H1 (cell line): ENCODE data around the gene PLAAT1. TPM values are rescaled to one million over a fixed set of nuclear protein-coding genes. Genes with fewer than 3 reads are reported as not detected.

Experiments used
- CTCF ChIA-PET: fragments of 300-600 bp; sonication (Branson Sonifier 250); formaldehyde crosslinking; loops from one replicate; lab custom pipeline; 2021; ENCODE audit not compliant: partially characterized antibody; lab: Charles Lee
- POLR2A ChIA-PET: fragments of 300-600 bp; sonication (Branson Sonifier 250); formaldehyde crosslinking; loops from one replicate; lab custom pipeline; 2021; ENCODE audit warnings: inconsistent platforms; ENCODE audit not compliant: partially characterized antibody; lab: Charles Lee
- DNase-seq, 2 experiments: peaks; one replicate each; pipeline versions ENCODE4 v3.0.0 to v3.0.0-alpha.2; 2010 to 2022; ENCODE audit warnings: low spot score in 2 of 2, low read depth in 1 of 2, mixed read lengths in 1 of 2
- FAIRE-seq: peaks from 2 replicates; lab custom pipeline; 2011; peaks lifted over from hg19 to GRCh38; lab: Jason Lieb, UNC
- H2AFZ ChIP-seq: 2 replicates; pipeline ENCODE4 v1.8.1; 2012; ENCODE audit warnings: low read length, inconsistent platforms
- H2AK5ac ChIP-seq: 2 replicates; pipeline ENCODE4 v1.6.1; 2013; ENCODE audit warnings: low read depth, low read length
- H2BK120ac ChIP-seq: replicated peaks from 2 replicates; pipeline ENCODE3; 2013; ENCODE audit warnings: low read depth, low read length, inconsistent platforms
- H2BK12ac ChIP-seq: 2 replicates; pipeline ENCODE4 v1.6.1; 2013; ENCODE audit warnings: low read depth, low read length
- H2BK15ac ChIP-seq: 2 replicates; pipeline ENCODE4 v1.6.1; 2013; ENCODE audit warnings: low read length
- H2BK20ac ChIP-seq: 2 replicates; pipeline ENCODE4 v1.6.1; 2013; ENCODE audit warnings: low read length
- H2BK5ac ChIP-seq: 2 replicates; pipeline ENCODE4 v1.6.1; 2013; ENCODE audit warnings: low read depth, low read length
- H3K14ac ChIP-seq: 2 replicates; pipeline ENCODE4 v1.6.1; 2013; ENCODE audit warnings: inconsistent platforms; ENCODE audit not compliant: insufficient read length
- H3K18ac ChIP-seq: 2 replicates; pipeline ENCODE4 v1.6.1; 2013; ENCODE audit warnings: low read length; ENCODE audit errors: extremely low read depth
- H3K23ac ChIP-seq: 2 replicates; pipeline ENCODE4 v1.6.1; 2013; ENCODE audit warnings: inconsistent platforms; ENCODE audit not compliant: insufficient read length
- H3K23me2 ChIP-seq: 2 replicates; pipeline ENCODE4 v1.6.1; 2013; ENCODE audit warnings: low read depth, low read length
- H3K27ac ChIP-seq: 2 replicates; pipeline ENCODE4 v1.6.1; 2011; ENCODE audit warnings: low read depth, low read length, inconsistent platforms
- H3K27me3 ChIP-seq, 4 experiments: replicated peaks in 1 of 4; 1 replicate in 1 of 4; 2 replicates in 3 of 4; pipeline versions ENCODE4 v1.6.1 to v1.8.1; 2011 to 2013; ENCODE audit warnings: low read length in 3 of 4, mild to moderate bottlenecking in 3 of 4, inconsistent platforms in 2 of 4, mixed read lengths in 2 of 4, moderate library complexity in 1 of 4; ENCODE audit not compliant: control insufficient read depth in 3 of 4, insufficient read depth in 3 of 4; ENCODE audit errors: extremely low read depth in 1 of 4
- H3K36me3 ChIP-seq, 4 experiments: 2 replicates each; pipeline versions ENCODE4 v1.6.1 to v1.8.1; 2011 to 2013; ENCODE audit warnings: mild to moderate bottlenecking in 4 of 4, low read length in 3 of 4, moderate library complexity in 2 of 4, control low read depth in 1 of 4, inconsistent platforms in 1 of 4; ENCODE audit not compliant: insufficient read depth in 4 of 4, control insufficient read depth in 2 of 4
- H3K4ac ChIP-seq: replicated peaks from 2 replicates; pipeline ENCODE3; 2013; ENCODE audit warnings: low read length, low read depth, mixed read lengths, inconsistent platforms; ENCODE audit not compliant: insufficient read length
- H3K4me1 ChIP-seq, 4 experiments: replicated peaks in 1 of 4; 1 replicate in 1 of 4; 2 replicates in 3 of 4; pipeline versions ENCODE4 v1.6.1 to v1.8.1; 2011 to 2013; ENCODE audit warnings: low read length in 3 of 4, inconsistent platforms in 2 of 4, mixed read lengths in 1 of 4; ENCODE audit not compliant: insufficient read depth in 4 of 4, control insufficient read depth in 3 of 4
- H3K4me2 ChIP-seq, 2 experiments: 2 replicates each; pipeline versions ENCODE4 v1.6.1 to v1.8.1; 2011 to 2013; ENCODE audit warnings: low read depth in 2 of 2, low read length in 2 of 2, control low read depth in 1 of 2, inconsistent platforms in 1 of 2, mild to moderate bottlenecking in 1 of 2; ENCODE audit not compliant: insufficient read depth in 1 of 2
- H3K4me3 ChIP-seq, 4 experiments: fragments of 200-600, 300-600 bp in 1 of 4; sonication (generic), shearing (Covaris generic), sonication (Bioruptor Twin) in 1 of 4; 2 replicates each; pipeline versions ENCODE4 v1.5.1 to v1.8.1; 2011 to 2016; ENCODE audit warnings: low read length in 4 of 4, low read depth in 3 of 4, control low read depth in 2 of 4, inconsistent platforms in 2 of 4, mild to moderate bottlenecking in 2 of 4, mixed read lengths in 1 of 4, moderate library complexity in 1 of 4; ENCODE audit not compliant: insufficient read depth in 2 of 4; ENCODE audit errors: extremely low read depth in 1 of 4
- H3K56ac ChIP-seq: replicated peaks from 2 replicates; pipeline ENCODE3; 2013; ENCODE audit warnings: low read depth, mild to moderate bottlenecking, mixed read lengths, low read length, inconsistent platforms; ENCODE audit not compliant: insufficient read length
- H3K79me1 ChIP-seq: 2 replicates; pipeline ENCODE4 v1.6.1; 2013; ENCODE audit warnings: low read depth, low read length, control low read depth
- H3K79me2 ChIP-seq, 2 experiments: 2 replicates each; pipeline versions ENCODE4 v1.6.1 to v1.8.1; 2012 to 2013; ENCODE audit warnings: low read length in 2 of 2, mild to moderate bottlenecking in 2 of 2, inconsistent platforms in 1 of 2; ENCODE audit not compliant: insufficient read depth in 2 of 2, control insufficient read depth in 1 of 2
- H3K9ac ChIP-seq, 4 experiments: replicated peaks in 1 of 4; 1 replicate in 1 of 4; 2 replicates in 3 of 4; pipeline versions ENCODE4 v1.6.1 to v1.8.1; 2011 to 2013; ENCODE audit warnings: low read depth in 3 of 4, low read length in 3 of 4, control low read depth in 2 of 4, mild to moderate bottlenecking in 2 of 4, moderate library complexity in 2 of 4, inconsistent platforms in 1 of 4; ENCODE audit errors: extremely low read depth in 1 of 4
- H3K9me3 ChIP-seq, 2 experiments: 2 replicates each; pipeline versions ENCODE4 v1.6.1 to v1.8.1; 2012 to 2013; ENCODE audit warnings: mild to moderate bottlenecking in 2 of 2, moderate library complexity in 2 of 2, control low read depth in 1 of 2, inconsistent platforms in 1 of 2, low read depth in 1 of 2, low read length in 1 of 2, mixed read lengths in 1 of 2; ENCODE audit not compliant: insufficient read depth in 2 of 2
- H4K20me1 ChIP-seq, 2 experiments: replicated peaks in 1 of 2; 2 replicates each; pipeline versions ENCODE3 to v1.8.1; 2011 to 2013; ENCODE audit warnings: inconsistent platforms in 2 of 2, low read length in 2 of 2, mild to moderate bottlenecking in 1 of 2; ENCODE audit not compliant: insufficient read depth in 2 of 2, control insufficient read depth in 1 of 2
- H4K5ac ChIP-seq: 2 replicates; pipeline ENCODE4 v1.6.1; 2013; ENCODE audit warnings: low read length, low read depth, mixed read lengths, inconsistent platforms; ENCODE audit not compliant: insufficient read length
- H4K8ac ChIP-seq: 2 replicates; pipeline ENCODE4 v1.8.0; 2013; ENCODE audit warnings: mild to moderate bottlenecking, moderate library complexity, low read length, inconsistent platforms; ENCODE audit not compliant: insufficient read depth; ENCODE audit errors: extremely low read depth
- H4K91ac ChIP-seq: replicated peaks from 2 replicates; pipeline ENCODE3; 2013; ENCODE audit warnings: low read length, mixed read lengths, inconsistent platforms; ENCODE audit not compliant: insufficient read length
- ASH2L ChIP-seq: fragments of 200-600, 300-600 bp; sonication (generic); IDR thresholded peaks from one replicate; pipeline ENCODE4 v1.7.1; 2017; ENCODE audit warnings: low read length
- CTCF ChIP-seq, 3 experiments: IDR thresholded peaks; 1 replicate in 2 of 3; 2 replicates in 1 of 3; pipeline versions ENCODE4 v1.5.1 to v1.6.1; 2011; ENCODE audit warnings: low read length in 3 of 3, mild to moderate bottlenecking in 3 of 3, inconsistent platforms in 2 of 3, low read depth in 1 of 3, moderate library complexity in 1 of 3; ENCODE audit not compliant: insufficient read depth in 1 of 3; ENCODE audit errors: control extremely low read depth in 1 of 3
- NANOG ChIP-seq: IDR thresholded peaks from 2 replicates; pipeline ENCODE4 v1.6.1; 2011; ENCODE audit warnings: low read length, low read depth, mild to moderate bottlenecking, inconsistent platforms; ENCODE audit not compliant: insufficient read depth, poor library complexity, severe bottlenecking
- PHF8 ChIP-seq: fragments of 200-600 bp; sonication (generic); conservative IDR thresholded peaks from 2 replicates; pipeline ENCODE4 v1.7.1; 2012; ENCODE audit warnings: low read depth, mild to moderate bottlenecking, inconsistent platforms, low read length, moderate library complexity
- SAP30 ChIP-seq: fragments of 300-600 bp; sonication (generic); IDR thresholded peaks from 2 replicates; pipeline ENCODE4 v1.7.1; 2012; ENCODE audit warnings: low read length, moderate library complexity, mild to moderate bottlenecking, inconsistent platforms; ENCODE audit not compliant: insufficient read depth, insufficient replicate concordance
- SP1 ChIP-seq: IDR thresholded peaks from 2 replicates; pipeline ENCODE4 v1.6.1; 2011; ENCODE audit warnings: low read depth, low read length
- SP4 ChIP-seq: IDR thresholded peaks from 2 replicates; pipeline ENCODE4 v1.6.1; 2012; ENCODE audit warnings: low read length, inconsistent platforms
- WGBS, 2 experiments: shearing (Covaris generic) in 1 of 2; methylation state at CpG; one replicate each; pipeline versions ENCODE4 v1.1.6 to v1.1.7; 2013 to 2015; ENCODE audit warnings: low lambda C conversion rate in 2 of 2, mixed read lengths in 2 of 2, inconsistent platforms in 1 of 2, low coverage in 1 of 2, missing lambda C conversion rate in 1 of 2; ENCODE audit not compliant: insufficient replicate concordance in 2 of 2, insufficient coverage in 1 of 2, insufficient read length in 1 of 2; ENCODE audit errors: extremely low coverage in 1 of 2, missing lambda C conversion rate in 1 of 2; 5-methylcytosine and 5-hydroxymethylcytosine counted together
- polyA plus RNA-seq, 7 experiments: library from polyadenylated mRNA; depleted of rRNA in 3 of 7; stranded (reverse) in 5 of 7; unstranded in 2 of 7; fragments of >200 nt in 5 of 7; fragments of 200-250 nt in 2 of 7; gene quantifications; 1 replicate in 5 of 7; 2 replicates in 1 of 7; 4 replicates in 1 of 7; pipeline versions ENCODE4 v1.2.1 to v1.2.3, GENCODE V29; 2011 to 2013; ENCODE audit warnings: missing spikeins in 2 of 7, mixed read lengths in 2 of 7
- total RNA-seq: library from RNA; stranded (reverse); fragmentation: NEBNext Ultra II Directional; extraction: Animal tissue kit (Norgen Biotek cat#: 25700); gene quantifications from 2 replicates; pipeline ENCODE4 v1.2.1, GENCODE V29; 2021

Gene PLAAT1
- total and polyA plus RNA-seq, 2 of the 8 experiments (the other 6 are each of a cell fraction or from before 2014, with no cell fraction given): 4.5 to 6.0 TPM

GRCh38 chr3:193243571-193243970 is 2.5 kb downstream of the PLAAT1 start:
- H2BK5ac ChIP-seq: no peak overlapping the region
- H4K8ac ChIP-seq: no peak overlapping the region
- H2AK5ac ChIP-seq: no peak overlapping the region
- H3K27ac ChIP-seq: no peak overlapping the region
- H4K91ac ChIP-seq: no peak overlapping the region
- H3K56ac ChIP-seq: no peak overlapping the region
- no peak overlapping the region for H2AFZ ChIP-seq
- no peak overlapping the region for H3K23ac ChIP-seq
- H3K14ac ChIP-seq: no peak overlapping the region
- no peaks in the 10 kb centered on the region for H3K79me1 ChIP-seq
- peaks cover 0 to 15% (median 6%) of the 10 kb centered on the region in 4 experiments; a peak in 5 of 7 replicates for H3K27me3 ChIP-seq
- H3K4me2 ChIP-seq: no peak overlapping the region
- H3K4me1 ChIP-seq: peaks cover 0 to 4% (median 3%) of the 10 kb centered on the region in 4 experiments; a peak in 3 of 7 replicates
- H4K5ac ChIP-seq: no peak overlapping the region
- H2BK120ac ChIP-seq: no peak overlapping the region
- 0 out of 4 replicates have a peak, but pooled peaks cover 0 to 4% of the 10 kb centered on the region in 2 experiments for H3K9me3 ChIP-seq
- TF ChIP-seq SP4: no peak
- no peak for TF ChIP-seq NANOG
- TF ChIP-seq PHF8: no peak
- TF ChIP-seq ASH2L: no peak
- TF ChIP-seq SP1: no peak
- no peak for TF ChIP-seq CTCF (IDR thresholded peaks at IDR 0.05; ENCODE audit: control extremely low read depth in 1 of 3, insufficient read depth in 1 of 3, low read depth in 1 of 3, low read length in 3 of 3)
- no peak for TF ChIP-seq SAP30
- no peak overlapping the region for H2BK12ac ChIP-seq
- no peaks in the 10 kb centered on the region for H4K20me1 ChIP-seq
- H2BK20ac ChIP-seq: no peak overlapping the region
- no peak overlapping the region for H3K18ac ChIP-seq
- H3K4me3 ChIP-seq: no peak overlapping the region
- FAIRE-seq: no peak
- 73% methylated on average over 3 of the region's 3 CpGs; no CpG with 5 or more reads in 1 of the 2 experiments for WGBS, 2 experiments
- no peak for DNase-seq
- H3K23me2 ChIP-seq: peaks cover 8% of the 10 kb centered on the region; the same call in 1 of the 2 replicates
- CTCF ChIA-PET: interaction anchor here (0.6 to 0.7 kb wide), 2 partner anchors 9 to 118 kb away, joined by 3 read pairs; no protein-coding TSS in a partner anchor
- no peak overlapping the region for H3K4ac ChIP-seq
- H3K79me2 ChIP-seq: no peaks in the 10 kb centered on the region
- H3K36me3 ChIP-seq: no peaks in the 10 kb centered on the region; a peak in 1 of 8 replicates
- no peak overlapping the region for H3K9ac ChIP-seq
- POLR2A ChIA-PET: interaction anchor here (0.6 kb wide), 1 partner anchor 52 kb away, joined by 3 read pairs; no protein-coding TSS in a partner anchor
- H2BK15ac ChIP-seq: no peak overlapping the region
